Nucleus accumbens (tissue), 56 donors: ENCODE results near the gene GALR3.

Experiments used
- DNase-seq, 56 donors: peaks; one replicate each; lab custom pipeline; 2025; lab: John Stamatoyannopoulos, UW

The GALR3 gene

GRCh38 chr22:37855462-37855861, 32.3 kb downstream of the GALR3 start:
- DNase-seq, result no peak

GRCh38 chr22:37860796-37861421, 37.7 kb downstream of the GALR3 start:
- no peak for DNase-seq

- no peak for DNase-seq
Observed at GRCh38 chr22:37862570-37863325, 39.6 kb downstream of the GALR3 start.

GRCh38 chr22:37865510-37865909, 42.3 kb downstream of the GALR3 start:
- DNase-seq, result no peak

- DNase-seq, result no peak
Observed at GRCh38 chr22:37870273-37870672, 47.1 kb downstream of the GALR3 start.
